ENCODE measurements around the gene PLD5. TPM values are rescaled to one million over a fixed set of nuclear protein-coding genes. Genes with fewer than 3 reads are reported as not detected.
"Not testable (repeated sequence)": the region's sequence is repeated elsewhere in the genome, so short reads cannot be mapped to it uniquely, and the experiment has no call there.

PLD5 gene
- total RNA-seq, 5 donors from 2014 or later (not counting 1 experiment from before 2014, with no cell fraction given), result not detected

DNA sequence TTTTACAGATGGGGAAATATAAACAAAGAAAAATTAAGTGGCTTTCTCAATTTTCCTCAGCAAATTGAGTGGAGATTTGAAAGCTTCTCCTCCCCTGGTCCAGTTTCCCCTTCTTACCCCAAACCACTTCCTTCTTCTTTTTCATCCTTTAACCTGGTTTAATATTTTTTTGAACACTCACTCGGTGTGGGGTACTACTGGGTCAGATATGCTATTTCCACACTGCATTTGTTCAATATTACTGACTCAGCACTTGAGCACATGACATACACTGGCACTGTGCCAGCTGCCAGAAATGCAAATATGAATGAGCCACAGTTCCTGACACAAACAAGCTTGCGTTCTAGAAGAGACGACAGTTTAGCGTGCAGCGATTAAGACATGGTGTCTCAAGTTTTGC is 193.6 kb downstream of the PLD5 start:
- 32% methylated on average over 4 of the region's 5 CpGs for WGBS (ENCODE audit: insufficient coverage)
- H3K4me1 Mint-ChIP-seq, result not testable (repeated sequence)

DNA sequence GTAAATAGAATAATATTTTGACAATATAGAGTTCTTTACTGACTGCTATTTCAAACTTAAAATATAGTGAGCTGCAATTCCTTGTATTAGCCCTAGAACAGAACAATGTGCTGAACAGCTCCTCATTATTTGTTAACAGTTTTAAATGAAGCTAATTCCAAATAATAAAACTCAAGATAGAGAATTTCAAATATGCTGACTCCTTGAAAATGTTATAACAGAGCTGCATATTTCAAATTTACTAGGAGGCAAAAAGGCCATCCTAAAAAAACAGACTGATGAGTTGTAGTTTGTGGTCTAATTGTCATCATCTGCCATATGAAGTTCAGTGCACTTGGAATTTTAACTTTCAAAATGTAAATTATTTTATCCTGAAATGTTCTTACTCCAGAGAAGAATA is 197.1 kb downstream of the PLD5 start:
- H3K4me1 Mint-ChIP-seq; H3K27me3 ChIP-seq (replicated peaks in 1 of 2; ENCODE audit: control insufficient read depth in 2 of 2, extremely low read depth in 1 of 2, insufficient read depth in 2 of 2, low read length in 1 of 2); ATAC-seq (replicated peaks in 1 of 4); H3K36me3 ChIP-seq (ENCODE audit: control insufficient read depth in 2 of 2, extremely low read depth in 1 of 2, insufficient read depth in 1 of 2, low read length in 1 of 2); H3K4me3 Mint-ChIP-seq; H3K9me3 ChIP-seq; DNase-seq; CTCF ChIA-PET; H3K36me3 Mint-ChIP-seq; H3K4me1 ChIP-seq (ENCODE audit: control insufficient read depth in 1 of 2, extremely low read depth in 1 of 2, insufficient read depth in 2 of 2, low read length in 2 of 2); H3K9me3 Mint-ChIP-seq; H3K27me3 Mint-ChIP-seq; H3K27ac Mint-ChIP-seq; H3K4me3 ChIP-seq (ENCODE audit: control insufficient read depth in 1 of 2, extremely low read depth in 1 of 2, low read length in 1 of 2); H3K27ac ChIP-seq (ENCODE audit: low read length): not testable (repeated sequence)
- POLR2A ChIA-PET, result interaction anchor here in 1 of 2 donors (0.7 kb wide), 1 partner anchor 875 kb away, joined by 4 read pairs; no protein-coding TSS in a partner anchor

More for the DNA sequence above, 193.6 kb downstream of the PLD5 start:
- H3K4me3 ChIP-seq (ENCODE audit: control insufficient read depth in 1 of 2, extremely low read depth in 1 of 2, low read length in 1 of 2); H3K27ac ChIP-seq (ENCODE audit: low read length); H3K36me3 ChIP-seq (ENCODE audit: control insufficient read depth in 2 of 2, extremely low read depth in 1 of 2, insufficient read depth in 1 of 2, low read length in 1 of 2); ATAC-seq (replicated peaks in 1 of 4); H3K4me1 ChIP-seq (ENCODE audit: control insufficient read depth in 1 of 2, extremely low read depth in 1 of 2, insufficient read depth in 2 of 2, low read length in 2 of 2); H3K4me3 Mint-ChIP-seq; POLR2A ChIA-PET; H3K27ac Mint-ChIP-seq; H3K27me3 ChIP-seq (replicated peaks in 1 of 2; ENCODE audit: control insufficient read depth in 2 of 2, extremely low read depth in 1 of 2, insufficient read depth in 2 of 2, low read length in 1 of 2); H3K27me3 Mint-ChIP-seq; DNase-seq; CTCF ChIA-PET; H3K9me3 ChIP-seq; H3K36me3 Mint-ChIP-seq: not testable (repeated sequence)
- H3K9me3 Mint-ChIP-seq, result peaks cover 2 to 11% (median 7%) of the 10 kb centered on the region in 3 donors

DNA sequence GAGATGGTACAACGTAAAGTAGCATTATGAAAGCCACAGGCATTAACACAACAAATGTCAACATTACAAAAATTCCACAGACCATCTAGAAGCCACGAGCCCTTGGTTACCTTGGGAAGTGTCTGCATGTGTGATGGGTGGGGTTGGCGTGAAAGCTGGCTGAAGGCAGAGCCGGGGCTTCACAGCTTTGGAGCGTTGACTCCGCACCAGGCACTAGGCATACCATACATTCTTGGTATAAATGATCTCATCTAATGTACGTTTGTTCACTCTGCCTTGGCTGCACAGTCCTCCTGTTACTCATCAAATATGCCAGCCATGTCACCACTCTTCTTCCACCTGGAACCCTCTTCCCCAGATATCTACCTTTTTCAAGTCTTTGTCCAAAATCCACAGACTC is 202.5 kb downstream of the PLD5 start:
- H3K4me3 ChIP-seq (ENCODE audit: control insufficient read depth in 1 of 2, extremely low read depth in 1 of 2, low read length in 1 of 2); H3K9me3 ChIP-seq; POLR2A ChIA-PET; H3K9me3 Mint-ChIP-seq; H3K27ac ChIP-seq (ENCODE audit: low read length); CTCF ChIA-PET; H3K4me3 Mint-ChIP-seq; H3K4me1 Mint-ChIP-seq; DNase-seq; H3K27me3 ChIP-seq (replicated peaks in 1 of 2; ENCODE audit: control insufficient read depth in 2 of 2, extremely low read depth in 1 of 2, insufficient read depth in 2 of 2, low read length in 1 of 2); ATAC-seq (replicated peaks in 1 of 4); H3K36me3 ChIP-seq (ENCODE audit: control insufficient read depth in 2 of 2, extremely low read depth in 1 of 2, insufficient read depth in 1 of 2, low read length in 1 of 2); H3K36me3 Mint-ChIP-seq; H3K4me1 ChIP-seq (ENCODE audit: control insufficient read depth in 1 of 2, extremely low read depth in 1 of 2, insufficient read depth in 2 of 2, low read length in 2 of 2); H3K27me3 Mint-ChIP-seq; H3K27ac Mint-ChIP-seq: not testable (repeated sequence)
- no CpG with 5 or more reads among the region's 7 CpGs for WGBS (ENCODE audit: insufficient coverage)

DNA sequence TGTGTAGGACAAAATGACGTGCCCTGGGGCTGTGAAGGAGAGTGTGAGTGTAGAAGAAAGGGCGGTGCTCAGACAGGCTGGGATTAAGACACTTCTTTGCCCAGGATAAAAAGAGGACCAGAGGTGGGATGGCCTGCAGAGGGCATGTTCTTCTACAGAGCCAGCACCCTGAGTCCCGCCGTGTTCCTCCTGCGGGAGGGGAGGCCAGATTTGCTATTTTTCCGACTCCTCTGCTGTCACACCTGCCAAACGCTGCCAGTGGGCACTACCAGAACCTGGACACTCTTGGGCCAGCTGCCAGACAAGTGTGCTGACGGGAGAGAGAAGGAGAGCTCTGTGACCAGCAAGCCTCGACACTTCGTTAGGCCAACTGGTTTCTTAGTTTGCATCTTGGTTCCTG is 206.4 kb downstream of the PLD5 start:
- Histone ChIP-seq H3K36me3 (ENCODE audit: control insufficient read depth in 2 of 2, extremely low read depth in 1 of 2, insufficient read depth in 1 of 2, low read length in 1 of 2) (no peaks in the 10 kb centered on the region), H3K4me1 (ENCODE audit: control insufficient read depth in 1 of 2, extremely low read depth in 1 of 2, insufficient read depth in 2 of 2, low read length in 2 of 2) (no peaks in the 10 kb centered on the region), H3K4me3 (ENCODE audit: control insufficient read depth in 1 of 2, extremely low read depth in 1 of 2, low read length in 1 of 2) (no peak overlapping the region), H3K27me3 (replicated peaks in 1 of 2; ENCODE audit: control insufficient read depth in 2 of 2, extremely low read depth in 1 of 2, insufficient read depth in 2 of 2, low read length in 1 of 2) (peaks cover 0 to 3% of the 10 kb centered on the region in 2 experiments), H3K27ac (ENCODE audit: low read length) (no peak overlapping the region), H3K9me3 (no peaks in the 10 kb centered on the region)
- Mint-ChIP-seq H3K9me3 (peaks cover 0 to 8% (median 4%) of the 10 kb centered on the region in 3 donors), H3K27me3 (no peaks in the 10 kb centered on the region), H3K36me3 (no peaks in the 10 kb centered on the region), H3K27ac (no peak overlapping the region), H3K4me3 (no peak overlapping the region), H3K4me1 (no peaks in the 10 kb centered on the region)
- 81% methylated on average over 10 of the region's 10 CpGs for WGBS (ENCODE audit: insufficient coverage)
- POLR2A ChIA-PET, result no interaction called here
- CTCF ChIA-PET, result no interaction called here
- no peak for ATAC-seq (replicated peaks in 1 of 4)
- no peak for DNase-seq

- H3K9me3 ChIP-seq; H3K4me1 Mint-ChIP-seq; H3K4me3 ChIP-seq (ENCODE audit: control insufficient read depth in 1 of 2, extremely low read depth in 1 of 2, low read length in 1 of 2); H3K4me3 Mint-ChIP-seq; H3K27me3 Mint-ChIP-seq; H3K9me3 Mint-ChIP-seq; H3K36me3 Mint-ChIP-seq; H3K27ac ChIP-seq (ENCODE audit: low read length); POLR2A ChIA-PET; DNase-seq; CTCF ChIA-PET; H3K4me1 ChIP-seq (ENCODE audit: control insufficient read depth in 1 of 2, extremely low read depth in 1 of 2, insufficient read depth in 2 of 2, low read length in 2 of 2); ATAC-seq (replicated peaks in 1 of 4); H3K36me3 ChIP-seq (ENCODE audit: control insufficient read depth in 2 of 2, extremely low read depth in 1 of 2, insufficient read depth in 1 of 2, low read length in 1 of 2); H3K27ac Mint-ChIP-seq; H3K27me3 ChIP-seq (replicated peaks in 1 of 2; ENCODE audit: control insufficient read depth in 2 of 2, extremely low read depth in 1 of 2, insufficient read depth in 2 of 2, low read length in 1 of 2): not testable (repeated sequence)
- no CpG with 5 or more reads among the region's 1 CpG for WGBS (ENCODE audit: insufficient coverage)
Measured at GRCh38 chr1:242314865-242315264, 209.6 kb downstream of the PLD5 start.

DNA sequence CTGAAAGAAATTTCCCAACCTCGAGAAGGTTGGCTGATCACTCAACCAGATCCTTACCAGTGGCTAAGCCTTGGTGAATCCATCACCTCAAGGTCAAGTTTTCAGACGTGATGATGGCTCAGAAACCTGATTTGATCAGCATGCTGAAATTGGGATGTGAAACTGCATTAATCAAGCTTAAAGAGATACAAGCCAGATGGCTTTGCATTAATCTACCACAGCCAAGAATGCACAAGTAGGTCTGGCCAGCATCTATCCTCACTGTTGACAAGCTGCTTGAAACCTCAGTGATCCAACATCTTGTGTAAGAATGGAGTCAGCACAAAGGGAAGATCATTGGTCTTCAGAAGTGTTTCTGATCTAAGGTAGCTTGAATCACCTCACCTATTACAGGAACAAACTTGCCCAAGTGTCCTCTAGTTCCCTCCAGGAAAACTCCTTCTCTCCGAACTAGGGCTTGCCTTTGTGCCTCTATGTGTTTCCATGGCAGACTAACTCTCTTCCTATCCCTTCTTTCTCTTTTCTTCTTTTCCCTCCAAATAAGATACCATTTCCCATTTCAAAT is 210.3 kb downstream of the PLD5 start:
- H3K27me3 Mint-ChIP-seq; DNase-seq; H3K4me3 Mint-ChIP-seq; H3K4me3 ChIP-seq (ENCODE audit: control insufficient read depth in 1 of 2, extremely low read depth in 1 of 2, low read length in 1 of 2); H3K9me3 ChIP-seq; H3K27ac ChIP-seq (ENCODE audit: low read length); H3K27ac Mint-ChIP-seq; H3K27me3 ChIP-seq (replicated peaks in 1 of 2; ENCODE audit: control insufficient read depth in 2 of 2, extremely low read depth in 1 of 2, insufficient read depth in 2 of 2, low read length in 1 of 2); H3K36me3 ChIP-seq (ENCODE audit: control insufficient read depth in 2 of 2, extremely low read depth in 1 of 2, insufficient read depth in 1 of 2, low read length in 1 of 2); H3K9me3 Mint-ChIP-seq; H3K4me1 Mint-ChIP-seq; H3K36me3 Mint-ChIP-seq; H3K4me1 ChIP-seq (ENCODE audit: control insufficient read depth in 1 of 2, extremely low read depth in 1 of 2, insufficient read depth in 2 of 2, low read length in 2 of 2); ATAC-seq (replicated peaks in 1 of 4); CTCF ChIA-PET; POLR2A ChIA-PET: not testable (repeated sequence)
- 80% methylated on average over 1 of the region's 3 CpGs for WGBS (ENCODE audit: insufficient coverage)

DNA sequence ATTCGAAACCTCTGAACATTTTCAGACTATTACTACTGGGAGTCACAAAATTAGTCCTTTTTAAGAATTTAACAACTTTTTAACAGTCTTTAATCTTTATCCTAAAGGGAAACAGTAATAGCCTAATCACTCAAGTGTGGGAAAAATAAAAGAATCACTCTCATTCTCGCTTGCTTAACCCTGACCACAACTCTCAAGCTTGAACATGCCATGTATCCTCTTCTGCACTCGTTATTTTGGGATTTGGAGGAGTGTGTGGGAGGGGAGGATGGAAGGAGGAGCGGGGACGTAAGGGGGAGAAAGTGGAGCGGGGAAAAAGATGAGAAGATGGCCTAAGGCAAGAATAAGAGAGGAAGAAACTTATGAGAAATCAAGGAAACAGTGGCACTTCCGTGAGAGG is 215.8 kb downstream of the PLD5 start:
- no CpG with 5 or more reads among the region's 7 CpGs for WGBS (ENCODE audit: insufficient coverage)
- POLR2A ChIA-PET; ATAC-seq (replicated peaks in 1 of 4); H3K9me3 Mint-ChIP-seq; H3K4me3 ChIP-seq (ENCODE audit: control insufficient read depth in 1 of 2, extremely low read depth in 1 of 2, low read length in 1 of 2); H3K4me1 Mint-ChIP-seq; H3K9me3 ChIP-seq; H3K4me3 Mint-ChIP-seq; H3K27me3 ChIP-seq (replicated peaks in 1 of 2; ENCODE audit: control insufficient read depth in 2 of 2, extremely low read depth in 1 of 2, insufficient read depth in 2 of 2, low read length in 1 of 2); CTCF ChIA-PET; H3K36me3 Mint-ChIP-seq; H3K27me3 Mint-ChIP-seq; DNase-seq; H3K4me1 ChIP-seq (ENCODE audit: control insufficient read depth in 1 of 2, extremely low read depth in 1 of 2, insufficient read depth in 2 of 2, low read length in 2 of 2); H3K27ac Mint-ChIP-seq; H3K27ac ChIP-seq (ENCODE audit: low read length); H3K36me3 ChIP-seq (ENCODE audit: control insufficient read depth in 2 of 2, extremely low read depth in 1 of 2, insufficient read depth in 1 of 2, low read length in 1 of 2): not testable (repeated sequence)

Data from T-cell (primary cell).